Activated CD4-positive, alpha-beta T cell treated with anti-CD3 and anti-CD28 coated beads for 48 hours (primary cell): Measurements from ENCODE around the gene MEF2B.

ENCODE experiments used
- DNase-seq: peaks from one replicate; pipeline ENCODE4 v3.0.0-alpha.2; 2020

Gene MEF2B

DNA sequence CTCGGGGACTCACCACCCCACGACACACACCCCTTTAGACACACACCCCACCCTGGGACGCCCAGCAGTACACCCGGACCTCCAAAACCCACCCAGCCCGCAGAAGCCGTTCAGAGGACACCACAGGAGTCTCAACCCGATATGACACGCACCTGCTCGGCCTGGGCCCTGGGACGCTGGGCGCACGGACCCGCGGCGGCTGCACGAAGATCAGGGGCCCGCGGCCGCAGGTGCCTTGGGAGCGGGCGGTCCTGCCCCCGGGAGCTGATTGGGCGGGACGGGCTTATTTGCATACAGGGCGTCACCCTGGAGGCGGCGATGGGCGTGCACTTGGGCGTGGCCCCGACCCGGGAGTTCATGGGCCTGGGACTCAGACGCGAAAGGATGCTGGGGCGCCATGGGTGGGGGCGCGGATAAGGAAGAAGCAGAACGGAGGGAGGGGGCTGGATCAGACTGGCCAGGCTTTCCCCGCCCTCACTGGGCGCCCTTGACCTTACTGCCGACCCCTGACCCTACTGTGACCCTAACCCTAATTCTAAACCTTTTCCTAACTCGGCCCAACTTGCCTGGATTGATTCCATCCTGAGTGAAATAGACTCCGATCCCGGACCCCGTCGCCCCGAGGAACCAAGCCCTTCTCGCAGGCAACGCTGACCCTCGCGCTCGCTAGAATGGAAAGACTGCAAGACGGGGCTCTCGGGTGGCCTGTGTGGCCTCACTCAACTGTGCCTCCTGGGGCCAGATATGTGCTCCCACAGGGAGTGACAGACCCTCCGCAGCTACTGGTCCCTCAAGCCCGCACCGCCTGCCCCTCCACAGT, at the start of gene MEF2B:
TSS of gene MEF2B (minus strand) at position 211 of the 820 bp plus-strand sequence. CDS start 19,528 bp downstream, outside the sequence.
- DNase-seq, result peak; percentile 91

DNA sequence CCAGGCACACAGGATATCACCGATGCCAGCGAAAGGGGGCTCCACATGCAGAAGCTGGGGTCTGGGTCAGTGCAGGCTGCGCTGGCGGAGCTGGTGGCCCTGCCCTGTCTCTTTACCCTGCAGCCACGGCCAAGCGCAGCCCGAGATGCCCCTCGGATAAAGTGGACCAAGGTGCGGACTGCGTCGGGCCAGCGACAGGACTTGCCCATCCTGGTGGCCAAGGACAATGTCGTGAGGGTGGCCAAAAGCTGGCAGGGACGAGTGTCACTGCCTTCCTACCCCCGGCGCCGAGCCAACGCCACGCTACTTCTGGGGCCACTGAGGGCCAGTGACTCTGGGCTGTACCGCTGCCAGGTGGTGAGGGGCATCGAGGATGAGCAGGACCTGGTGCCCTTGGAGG, 48.8 kb upstream of the MEF2B start:
- no peak for DNase-seq

DNA sequence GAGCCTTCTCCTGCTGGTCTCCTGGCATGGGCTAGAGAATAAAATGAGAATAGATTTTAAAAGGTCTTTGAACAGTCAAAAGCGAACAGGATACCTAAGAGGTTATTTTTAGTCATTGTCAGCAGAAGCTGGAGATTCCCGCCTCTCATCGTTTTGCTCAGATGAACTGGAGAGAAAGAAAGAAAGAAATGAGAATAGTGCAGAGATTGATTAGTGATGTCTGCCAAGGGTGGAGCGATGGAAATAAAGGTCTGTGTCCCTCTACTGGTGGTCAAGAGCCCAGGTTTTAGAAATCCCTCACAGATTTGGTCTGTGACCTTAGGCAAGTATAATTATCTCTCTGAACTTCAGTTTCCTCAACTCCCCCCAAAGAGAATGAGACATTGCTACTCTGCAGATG, 47.0 kb upstream of the MEF2B start:
- DNase-seq, result no peak

DNA sequence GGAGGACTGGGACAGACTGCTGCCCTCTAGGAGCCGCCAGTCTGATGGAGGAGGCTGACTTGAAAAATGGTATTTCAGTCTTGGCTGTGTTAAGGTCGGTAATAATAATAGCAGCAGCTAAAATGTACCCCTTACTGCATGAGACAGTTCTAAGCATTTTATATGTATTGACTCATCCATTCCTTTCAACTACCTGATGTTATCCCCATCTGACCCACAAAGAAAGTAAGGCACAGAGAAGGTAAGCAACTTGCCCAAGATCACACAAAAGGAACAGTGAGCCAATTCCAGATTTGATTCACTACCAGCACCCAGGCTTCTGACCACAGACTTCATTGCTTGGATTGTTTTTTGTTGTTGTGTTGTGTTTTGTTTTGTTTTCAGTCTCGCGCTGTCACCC, 45.7 kb upstream of the MEF2B start:
- no peak for DNase-seq

DNA sequence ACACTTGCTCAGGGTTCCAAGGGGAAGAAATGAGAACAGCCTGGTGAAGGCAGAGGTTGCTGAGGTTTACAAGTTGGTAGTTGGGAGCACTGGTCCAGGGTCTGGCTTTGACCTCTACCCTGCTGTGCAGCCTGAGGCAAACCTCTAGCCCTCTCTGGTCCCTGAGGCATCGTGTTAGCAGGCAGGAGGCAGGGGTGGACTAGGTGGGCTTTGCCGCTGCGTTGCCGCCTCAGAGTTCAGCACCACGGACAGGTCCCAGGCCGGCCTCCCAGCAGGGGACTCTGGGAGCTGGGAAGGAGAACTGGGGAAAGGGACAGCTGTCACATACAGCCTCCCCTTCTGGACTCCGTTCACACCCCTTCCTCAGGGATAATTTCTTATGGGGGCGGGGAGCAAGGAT, 44.8 kb upstream of the MEF2B start:
- peak; percentile 45 for DNase-seq

DNA sequence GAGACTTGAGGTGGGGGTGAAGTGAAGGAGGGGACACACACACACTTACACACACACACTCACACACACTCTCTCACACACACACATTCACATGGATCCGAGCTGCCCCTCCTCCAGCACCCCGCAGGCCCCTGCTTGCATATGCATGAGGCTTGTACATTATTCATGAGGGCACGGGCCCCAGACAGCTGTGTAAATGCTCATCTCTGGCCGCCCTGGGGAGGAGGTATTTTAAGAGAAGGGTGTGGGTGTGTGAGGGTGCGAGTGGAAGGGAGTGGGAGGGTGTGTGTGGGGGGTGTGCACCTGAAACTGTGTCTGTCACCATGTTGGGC, 44.1 kb upstream of the MEF2B start:
- DNase-seq, result no peak

DNA sequence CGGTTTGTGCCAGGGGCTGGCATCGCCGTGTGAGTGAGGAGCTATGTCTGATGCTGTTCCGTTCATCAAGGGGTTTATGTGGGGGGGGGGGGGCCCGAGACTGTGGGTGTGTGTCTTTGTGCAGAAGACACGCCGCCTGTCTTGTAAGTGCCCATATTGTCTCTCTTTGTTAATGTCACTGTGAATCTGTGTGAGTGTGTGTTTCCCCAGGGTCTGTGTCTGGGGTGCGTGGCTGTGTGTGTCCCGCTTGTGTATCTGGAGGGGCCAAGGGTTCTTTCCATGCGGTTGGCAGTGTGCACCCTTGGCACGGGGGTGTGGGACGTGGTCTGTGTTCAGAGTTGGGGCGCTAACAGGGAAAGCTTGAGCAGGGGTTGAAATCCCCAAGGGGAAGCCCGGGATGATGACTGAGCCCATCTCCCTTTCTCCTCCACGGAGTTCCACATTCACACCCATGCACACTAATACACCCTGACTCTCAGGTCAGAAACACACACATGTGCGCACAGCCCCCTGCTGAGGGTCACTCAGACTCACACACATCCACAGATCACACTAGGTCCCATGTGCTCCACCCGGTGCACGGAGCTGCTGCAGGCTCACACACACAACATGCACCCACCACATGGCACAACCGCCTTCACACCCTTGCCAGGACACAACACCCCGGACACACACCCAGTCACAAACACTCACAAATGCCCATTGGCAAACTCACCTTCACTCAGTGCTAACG, 43.5 kb upstream of the MEF2B start:
- DNase-seq, result no peak

DNA sequence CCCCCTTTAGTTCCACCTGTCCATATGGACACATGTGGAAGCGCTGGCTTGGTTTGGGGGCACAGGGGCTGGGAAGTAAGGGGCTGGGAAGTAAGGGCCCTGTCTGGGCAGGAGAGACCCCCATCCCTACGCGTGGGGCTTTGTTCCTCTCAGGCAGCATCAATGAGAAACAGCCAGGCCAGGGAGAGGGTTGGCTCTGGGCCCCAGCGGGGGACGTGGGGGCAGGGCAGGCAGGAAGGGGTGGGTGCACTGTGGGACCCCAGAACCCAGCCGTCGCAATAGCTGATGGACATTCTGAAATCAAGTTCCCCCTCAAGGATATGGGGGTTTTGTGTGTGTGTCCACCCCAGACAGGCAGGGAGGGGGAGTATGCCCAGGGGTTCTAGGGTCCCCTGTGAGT, 42.9 kb upstream of the MEF2B start:
- DNase-seq, result no peak

DNA sequence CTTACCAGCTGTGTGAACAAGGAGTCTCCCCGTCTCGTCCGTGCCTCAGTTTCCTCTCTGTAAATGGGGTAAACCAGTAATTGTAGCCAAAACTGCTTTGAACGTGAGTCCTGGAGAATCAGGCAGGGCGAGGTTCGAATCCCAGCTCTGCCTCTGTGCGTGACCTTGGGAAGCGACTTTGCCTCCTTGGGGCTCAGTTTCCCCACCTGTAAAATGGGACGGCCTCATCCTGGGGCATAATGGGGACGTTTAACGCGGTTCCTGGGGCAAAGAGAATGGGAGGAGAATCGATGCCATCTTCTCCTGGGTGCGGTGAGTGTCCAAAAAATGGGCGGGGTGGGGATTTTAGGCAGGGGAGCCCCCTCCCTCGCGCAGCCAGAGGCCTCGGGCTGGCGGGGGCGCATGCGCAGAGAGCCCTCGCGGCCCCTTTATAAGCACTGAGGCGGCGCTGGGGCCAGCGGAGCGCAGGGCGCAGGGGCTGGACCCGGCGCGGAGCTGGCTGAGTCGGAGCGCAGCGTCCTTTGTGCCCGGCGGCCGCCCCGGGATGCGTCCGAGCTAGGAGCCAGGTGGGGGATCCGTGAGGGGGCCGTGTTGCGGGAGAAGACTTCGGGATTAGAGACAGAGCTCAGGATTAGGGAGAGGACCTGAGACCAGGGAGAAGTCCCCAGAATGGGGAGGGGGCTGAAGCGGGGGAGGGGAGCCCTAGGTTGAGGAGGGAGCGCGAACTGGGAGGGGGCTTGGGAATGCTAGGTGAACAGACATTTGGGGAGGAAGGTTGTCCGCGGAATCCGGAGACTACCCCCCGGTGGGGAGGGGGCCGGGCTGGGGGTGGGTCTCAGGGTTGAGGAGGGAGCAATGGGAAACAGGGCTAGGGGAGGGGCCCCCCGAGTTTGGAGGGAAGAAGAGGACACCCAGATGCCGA, 41.7 kb upstream of the MEF2B start, which contains the start of gene NCAN:
TSS of gene NCAN (plus strand) at position 460 of the 922 bp plus-strand sequence. CDS start 4,996 bp downstream, outside the sequence.
- DNase-seq, result no peak

DNA sequence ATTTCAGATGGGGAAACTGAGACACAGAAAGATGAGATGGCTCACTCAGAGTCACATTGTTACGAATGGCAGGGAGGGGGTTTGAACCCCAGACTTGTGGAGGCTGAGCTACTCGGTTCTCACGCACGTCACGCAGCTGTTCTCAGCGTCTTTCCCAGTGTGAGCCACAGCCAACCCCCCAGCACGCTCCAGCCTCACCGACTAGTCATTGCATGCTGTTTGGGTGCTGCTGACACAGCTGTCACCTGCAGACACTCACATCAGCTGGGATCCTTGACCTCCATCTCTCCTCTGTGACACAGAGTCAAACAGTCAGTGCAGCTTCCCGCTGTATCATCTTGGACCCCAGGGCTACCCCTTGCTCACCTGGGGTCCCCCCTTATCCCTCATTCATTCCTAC, 39.3 kb upstream of the MEF2B start:
- no peak for DNase-seq

DNA sequence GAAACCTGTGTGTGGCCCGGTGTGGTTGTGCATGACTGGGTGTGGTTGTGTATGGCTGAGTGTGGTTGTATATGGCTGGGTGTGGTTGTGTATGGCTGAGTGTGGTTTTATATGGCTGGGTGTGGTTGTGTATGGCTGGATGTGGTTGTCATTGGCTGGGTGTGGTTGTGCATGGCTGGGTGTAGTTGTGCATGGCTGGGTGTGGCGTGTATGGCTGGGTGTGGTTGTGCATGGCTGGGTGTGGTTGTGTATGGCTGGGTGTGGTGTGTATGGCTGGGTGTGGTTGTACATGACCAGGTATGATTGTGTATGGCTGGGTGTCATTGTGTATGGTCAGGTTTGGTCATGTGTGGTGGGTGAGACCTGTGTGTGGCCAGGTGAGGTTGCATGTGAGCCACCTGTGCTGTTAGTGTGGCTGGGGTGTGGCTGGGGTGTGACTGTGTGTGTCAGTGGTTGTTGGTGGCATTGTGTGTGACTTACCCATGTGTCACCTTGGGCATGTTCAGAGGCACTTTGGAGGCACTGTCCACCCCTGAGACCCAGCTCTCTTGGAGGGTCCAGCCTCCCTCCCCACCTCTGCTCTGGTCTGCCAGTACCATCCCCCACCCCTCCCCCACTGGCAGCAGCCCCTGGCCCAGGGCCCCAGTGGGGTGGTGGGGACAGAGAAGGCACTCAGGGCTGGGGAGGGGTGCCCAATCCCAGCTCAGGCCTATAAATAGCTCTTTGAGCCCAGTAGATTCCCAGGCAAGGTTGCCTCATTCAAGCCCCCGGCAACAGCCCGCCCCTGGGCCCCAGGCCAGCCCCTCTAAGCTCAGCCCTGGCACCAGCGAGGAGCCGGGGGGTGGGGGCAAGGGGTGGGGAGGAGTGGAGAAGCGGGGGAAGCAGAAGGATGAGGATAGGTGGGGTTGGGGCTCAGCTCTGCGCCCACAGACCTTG, 37.8 kb upstream of the MEF2B start:
- DNase-seq, result no peak

DNA sequence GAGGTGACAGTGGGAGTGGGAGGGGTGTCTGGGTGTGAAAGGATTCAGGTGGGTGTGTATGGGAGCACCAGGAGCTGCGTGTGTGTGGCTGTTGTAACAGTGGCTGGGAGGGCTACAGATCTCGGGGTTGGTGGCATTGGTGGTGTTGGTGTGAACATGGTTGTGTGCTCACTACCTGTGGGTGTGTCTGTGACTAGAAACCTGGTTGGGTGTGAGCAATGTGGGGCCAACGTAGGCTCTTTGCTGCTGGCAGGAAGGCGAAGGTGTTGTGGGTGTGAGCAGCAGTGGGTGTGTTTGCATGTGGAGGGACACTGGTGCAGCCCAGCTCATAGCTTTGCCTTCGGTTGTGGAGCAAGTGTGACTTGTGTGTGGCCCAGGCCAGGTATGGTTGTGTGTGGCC, 36.9 kb upstream of the MEF2B start:
- no peak for DNase-seq

DNA sequence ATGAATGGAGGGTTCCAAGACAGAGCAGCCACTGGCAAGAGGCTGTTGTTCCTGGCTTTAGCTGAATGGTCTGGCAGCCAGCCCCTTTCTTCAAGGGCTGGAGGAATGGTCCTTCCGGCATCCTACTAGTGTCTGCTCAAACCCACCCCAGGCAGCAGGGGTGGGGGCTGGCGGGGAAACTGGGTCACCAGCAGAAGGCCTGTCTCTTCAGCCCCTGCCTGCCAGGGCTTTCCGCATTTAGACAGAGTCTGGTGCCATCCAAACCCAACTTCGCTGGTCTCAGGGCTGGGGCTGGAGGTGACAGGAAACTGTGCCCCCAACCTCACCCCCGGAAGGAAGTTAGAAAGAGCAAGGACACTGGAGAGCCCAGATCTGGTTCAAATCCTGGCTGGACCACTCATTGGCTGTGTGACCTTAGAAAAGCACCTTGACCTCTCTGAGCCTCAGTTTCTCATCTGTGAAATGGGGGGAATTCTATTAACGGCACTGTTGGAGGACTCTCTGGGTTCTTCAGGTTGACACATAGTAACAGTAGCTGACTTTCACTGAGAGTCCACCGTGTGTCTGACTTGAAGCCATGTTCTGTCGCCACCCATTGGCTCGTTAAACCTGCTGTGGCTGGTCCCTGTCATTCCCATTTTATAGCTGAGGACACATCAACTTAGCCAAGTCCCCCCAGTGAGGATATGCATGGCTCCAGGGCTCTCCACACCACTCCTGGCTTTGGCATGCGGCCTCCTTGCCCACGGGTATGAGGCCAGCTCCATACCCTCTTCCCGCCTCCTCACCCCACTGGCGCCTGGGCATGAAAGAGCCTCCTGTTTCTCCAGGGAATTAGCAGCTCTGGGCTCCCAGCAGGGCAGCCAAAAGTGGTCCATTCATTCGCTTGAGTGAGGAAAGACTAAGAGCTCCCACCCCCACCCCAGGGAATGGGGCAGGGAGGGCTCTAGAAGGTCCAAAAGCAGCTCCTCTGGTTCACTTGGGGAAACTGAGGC, 35.6 kb upstream of the MEF2B start:
- DNase-seq, result no peak

DNA sequence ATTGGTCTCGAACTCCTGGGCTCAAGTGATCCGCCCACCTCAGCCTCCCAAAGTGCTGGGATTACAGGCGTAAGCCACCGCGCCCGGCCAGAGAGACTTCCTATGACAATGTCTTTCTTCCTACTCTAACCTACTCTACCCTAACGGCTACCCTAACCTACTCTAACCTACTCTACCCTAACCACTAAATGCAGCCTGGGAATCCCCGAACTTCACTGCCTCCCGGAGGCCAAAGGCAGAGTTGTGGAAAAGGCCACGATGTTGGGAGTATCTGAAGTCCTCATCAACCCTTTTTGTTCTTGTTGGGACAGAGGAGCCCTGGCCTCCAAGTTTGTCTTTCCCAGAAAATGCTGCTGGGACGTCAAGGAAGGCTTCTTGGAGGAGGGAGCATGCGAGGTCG, 34.1 kb upstream of the MEF2B start:
- no peak for DNase-seq

DNA sequence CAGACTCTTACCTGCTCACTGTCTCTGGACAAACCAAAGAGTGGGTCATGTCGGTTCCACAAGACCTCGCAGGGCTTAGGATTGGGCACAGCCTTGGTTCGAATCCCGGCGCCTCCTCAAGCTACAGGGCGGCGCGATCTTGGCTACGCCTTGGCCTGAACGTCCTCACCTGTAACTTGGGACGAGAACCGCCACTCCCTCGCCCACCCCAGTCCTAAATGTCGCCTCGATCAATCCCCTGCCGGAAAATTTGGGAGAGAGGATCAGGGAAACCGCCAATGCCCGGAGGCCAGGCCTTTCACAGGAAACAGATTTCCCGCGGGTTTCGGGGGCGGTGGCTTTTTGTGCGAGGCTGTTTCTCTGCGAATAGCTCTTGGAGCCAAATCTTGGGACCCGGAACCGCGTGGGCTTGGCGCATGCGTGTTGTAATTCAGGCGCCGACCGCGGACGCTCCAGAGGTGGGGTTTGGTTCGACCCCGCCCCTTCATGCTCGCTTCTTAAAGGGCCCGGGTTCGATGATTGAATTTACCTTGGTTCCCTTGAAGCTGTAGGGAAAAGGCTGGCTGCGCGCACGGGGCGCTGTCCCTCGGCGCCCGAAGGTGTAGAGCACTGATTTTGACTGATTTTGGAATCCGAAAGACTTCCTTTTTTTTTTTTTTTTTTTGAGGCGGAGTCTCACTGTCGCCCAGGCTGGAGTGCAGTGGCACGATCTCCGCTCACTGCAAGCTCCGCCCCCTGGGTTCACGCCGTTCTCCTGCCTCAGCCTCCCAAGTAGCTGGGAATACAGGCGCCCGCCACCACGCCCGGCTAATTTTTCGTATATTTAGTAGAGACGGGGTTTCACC, 33.2 kb upstream of the MEF2B start, which contains the start of gene NR2C2AP:
TSS of gene NR2C2AP (minus strand) at position 403 of the 845 bp plus-strand sequence. CDS start at position 49, 354 bp downstream.
- peak; percentile 97 for DNase-seq

DNA sequence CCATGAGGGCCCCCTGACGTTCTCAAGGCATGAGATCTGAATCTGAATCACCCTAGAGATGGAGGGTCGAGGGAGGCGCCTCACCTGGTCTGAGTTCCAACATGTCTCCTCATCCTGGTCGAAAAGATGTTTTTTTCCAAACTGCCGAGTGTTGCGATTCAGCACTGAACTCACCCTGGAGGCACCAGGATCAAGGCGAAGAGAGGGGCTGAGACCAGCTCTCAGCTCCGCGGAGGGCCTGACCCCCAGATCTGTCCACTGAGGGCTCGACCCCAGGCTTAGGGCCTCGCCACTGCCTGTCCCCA, 32.6 kb upstream of the MEF2B start:
- DNase-seq, result no peak

DNA sequence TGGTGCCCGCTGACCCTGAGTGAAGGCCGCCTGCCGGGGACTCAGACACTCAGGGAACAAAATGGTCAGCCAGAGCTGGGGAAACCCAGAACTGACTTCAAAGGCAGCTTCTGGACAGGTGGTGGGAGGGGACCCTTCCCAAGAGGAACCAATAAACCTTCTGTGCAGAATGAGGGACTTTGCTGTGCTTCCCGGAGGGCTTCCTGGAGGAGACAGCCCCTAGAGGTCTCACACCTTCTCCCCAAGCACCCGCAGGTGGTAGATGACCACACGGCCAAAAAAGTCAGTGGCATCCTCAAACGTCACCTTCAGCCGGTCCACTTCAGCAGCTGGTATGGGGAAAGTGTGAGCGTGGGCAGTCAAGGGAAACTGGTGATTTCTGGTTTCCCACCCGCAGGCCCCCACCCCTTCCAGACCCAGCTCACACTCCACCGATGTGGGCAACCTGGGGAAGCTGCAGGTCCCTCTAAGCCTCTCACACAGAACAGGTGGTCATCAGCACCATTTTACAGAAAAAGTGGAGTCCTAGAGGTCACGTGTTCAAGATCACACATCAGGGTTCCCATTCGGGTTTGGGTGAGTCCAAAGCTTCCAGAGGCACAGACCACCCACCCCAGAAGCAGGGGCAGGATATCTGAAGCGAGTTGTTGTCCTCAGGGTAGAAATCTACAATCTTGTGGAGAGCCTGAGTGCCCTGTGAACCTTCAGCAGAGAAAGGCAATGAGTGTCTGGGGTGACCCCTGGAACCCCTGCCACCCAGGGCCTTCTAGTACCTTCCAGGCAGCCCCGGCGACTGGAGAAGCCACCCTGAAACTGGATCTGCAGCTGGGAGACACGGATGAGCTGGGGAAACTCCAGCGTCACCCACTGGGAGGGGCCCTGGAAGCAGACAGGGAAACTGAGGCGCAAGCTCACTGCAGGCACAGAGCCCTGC, 31.9 kb upstream of the MEF2B start:
- no peak for DNase-seq

DNA sequence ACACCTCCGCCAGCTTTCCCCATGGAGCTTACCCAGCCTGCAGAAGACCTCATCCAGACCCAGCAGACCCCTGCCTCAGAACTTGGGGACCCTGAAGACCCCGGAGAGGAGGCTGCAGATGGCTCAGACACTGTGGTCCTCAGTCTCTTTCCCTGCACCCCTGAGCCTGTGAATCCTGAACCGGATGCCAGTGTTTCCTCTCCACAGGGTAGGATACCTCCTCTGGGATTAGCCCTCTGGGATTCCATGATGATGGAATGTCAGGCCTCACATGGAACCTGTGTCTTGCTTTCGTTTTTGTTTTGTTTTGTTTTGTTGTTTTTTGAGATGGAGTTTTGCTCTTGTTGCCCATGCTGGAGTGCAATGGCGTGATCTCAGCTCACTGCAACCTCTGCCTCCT, 23.9 kb upstream of the MEF2B start:
- no peak for DNase-seq
